SKM-1 treated with dmso at 0.1 percent for 144 hours (cell line): ENCODE measurements around the gene HECTD3.
"Not testable (repeated sequence)": the region's sequence is repeated elsewhere in the genome, so short reads cannot be mapped to it uniquely, and the experiment has no call there.

Experiments used
- DNase-seq: peaks from one replicate; lab custom pipeline; 2025; ENCODE audit not compliant: unreplicated experiment; lab: John Stamatoyannopoulos, UW

HECTD3 gene

DNA sequence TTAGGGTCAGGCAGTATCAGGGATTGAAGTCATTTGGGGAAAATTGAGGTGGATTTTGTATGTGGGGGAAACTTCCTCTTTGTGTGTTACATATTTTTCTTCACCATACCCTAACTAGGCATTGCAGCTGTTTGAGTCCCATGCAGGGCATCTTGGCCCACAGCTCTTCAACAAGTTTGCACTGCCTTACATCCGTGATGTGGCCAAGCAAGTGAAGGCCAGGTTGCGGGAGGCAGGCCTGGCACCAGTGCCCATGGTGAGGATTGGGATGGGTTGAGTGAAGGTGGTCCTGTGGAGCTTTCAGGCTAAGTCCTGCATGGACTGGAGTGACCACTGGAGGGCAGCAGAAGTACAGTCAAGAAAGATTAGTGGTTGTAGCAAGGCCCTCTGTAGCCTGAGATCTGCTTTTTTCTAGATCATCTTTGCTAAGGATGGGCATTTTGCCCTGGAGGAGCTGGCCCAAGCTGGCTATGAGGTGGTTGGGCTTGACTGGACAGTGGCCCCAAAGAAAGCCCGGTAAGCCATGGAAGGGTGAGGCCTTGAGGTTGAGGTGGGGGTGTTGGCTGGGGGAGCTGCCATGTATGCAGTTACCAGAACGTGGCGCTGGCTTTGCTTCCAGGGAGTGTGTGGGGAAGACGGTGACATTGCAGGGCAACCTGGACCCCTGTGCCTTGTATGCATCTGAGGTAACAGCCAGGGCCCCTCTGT lies 3.4 kb upstream of the HECTD3 start:
- DNase-seq, result peak; percentile 56

DNA sequence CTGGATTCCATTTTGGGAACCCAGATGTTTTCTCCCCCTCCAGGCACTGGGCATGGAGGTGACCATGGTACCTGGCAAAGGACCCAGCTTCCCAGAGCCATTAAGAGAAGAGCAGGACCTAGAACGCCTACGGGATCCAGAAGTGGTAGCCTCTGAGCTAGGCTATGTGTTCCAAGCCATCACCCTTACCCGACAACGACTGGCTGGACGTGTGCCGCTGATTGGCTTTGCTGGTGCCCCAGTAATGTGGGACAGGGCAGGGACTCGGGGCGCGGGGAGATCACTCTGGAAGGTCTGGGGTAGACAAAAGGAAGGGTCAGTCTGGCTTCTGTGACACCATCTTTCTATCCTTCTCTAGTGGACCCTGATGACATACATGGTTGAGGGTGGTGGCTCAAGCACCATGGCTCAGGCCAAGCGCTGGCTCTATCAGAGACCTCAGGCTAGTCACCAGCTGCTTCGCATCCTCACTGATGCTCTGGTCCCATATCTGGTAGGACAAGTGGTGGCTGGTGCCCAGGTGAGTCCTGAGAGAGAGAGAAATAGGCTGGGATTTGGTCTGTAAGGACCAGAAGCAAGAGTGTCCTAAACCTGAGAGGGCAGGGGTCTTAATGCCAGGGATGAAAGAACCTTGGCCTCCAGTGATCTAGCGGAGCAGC lies 2.6 kb upstream of the HECTD3 start:
- no peak for DNase-seq

DNA sequence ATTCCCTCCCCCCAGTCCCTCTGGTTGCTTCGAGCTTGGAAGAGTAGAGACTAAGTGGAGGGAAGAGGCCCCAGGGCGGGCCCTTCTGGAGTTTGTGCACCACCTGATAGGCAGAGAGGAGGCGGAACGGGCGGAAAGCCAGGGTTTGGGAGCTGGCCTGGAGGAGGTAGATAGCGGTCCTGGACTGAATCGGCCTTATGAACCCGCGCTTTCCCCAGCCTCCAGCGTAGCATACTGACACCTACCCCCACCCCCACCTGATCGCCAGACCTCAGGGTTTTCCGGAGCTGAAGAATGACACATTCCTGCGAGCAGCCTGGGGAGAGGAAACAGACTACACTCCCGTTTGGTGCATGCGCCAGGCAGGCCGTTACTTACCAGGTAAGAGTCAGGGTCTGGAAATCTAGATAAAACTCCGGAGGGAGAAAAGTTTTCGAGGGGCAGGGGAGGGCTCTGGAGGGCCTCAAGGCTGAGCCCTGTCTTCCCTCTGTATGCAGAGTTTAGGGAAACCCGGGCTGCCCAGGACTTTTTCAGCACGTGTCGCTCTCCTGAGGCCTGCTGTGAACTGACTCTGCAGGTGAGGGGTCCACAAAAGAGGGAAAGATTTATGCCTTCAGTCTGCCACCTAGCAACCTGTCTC lies 1.6 kb upstream of the HECTD3 start:
- DNase-seq, result no peak

DNA sequence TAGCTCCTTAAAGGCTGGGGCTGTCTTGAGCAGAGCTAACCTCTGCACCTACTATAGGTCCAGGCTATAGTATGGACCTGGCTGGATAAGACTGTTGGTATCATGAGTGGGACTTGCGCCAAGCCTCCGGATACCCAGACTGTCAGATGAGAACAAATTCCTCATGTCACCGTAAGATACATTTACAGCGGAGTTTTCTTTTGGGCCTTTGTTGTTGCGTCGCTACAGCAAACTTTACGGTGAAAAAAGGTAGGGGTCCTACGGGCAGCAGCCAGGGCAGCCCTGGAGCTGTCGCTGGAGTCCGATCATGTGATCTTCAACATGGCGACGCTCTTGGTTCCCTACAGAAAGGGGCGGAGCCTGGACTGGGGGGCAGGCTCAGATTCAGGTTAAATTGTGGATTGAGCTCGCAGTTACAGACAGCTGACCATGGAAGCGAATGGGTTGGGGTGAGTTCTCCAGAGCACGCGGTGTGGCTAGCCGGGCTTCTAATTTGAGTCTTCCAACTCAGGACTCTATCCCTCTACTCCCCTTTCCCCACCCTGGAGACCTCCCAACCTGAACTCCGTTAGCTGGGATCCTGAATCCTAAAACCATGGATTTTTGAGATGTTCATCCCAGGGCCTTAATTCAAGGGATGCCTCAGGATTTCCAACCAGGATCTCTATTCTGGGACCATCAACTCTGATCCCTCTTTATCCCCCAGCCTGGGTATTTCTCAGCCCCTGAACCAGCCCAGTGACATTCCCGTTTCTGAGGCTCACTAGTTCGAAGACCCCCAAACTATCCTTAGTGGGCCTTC lies 914 bp upstream of the HECTD3 start, which contains the start of gene UROD:
UROD (plus strand) TSS at position 418 of the 802 bp plus-strand sequence; CDS start at position 430, 12 bp downstream.
- peak; percentile 93 for DNase-seq

DNA sequence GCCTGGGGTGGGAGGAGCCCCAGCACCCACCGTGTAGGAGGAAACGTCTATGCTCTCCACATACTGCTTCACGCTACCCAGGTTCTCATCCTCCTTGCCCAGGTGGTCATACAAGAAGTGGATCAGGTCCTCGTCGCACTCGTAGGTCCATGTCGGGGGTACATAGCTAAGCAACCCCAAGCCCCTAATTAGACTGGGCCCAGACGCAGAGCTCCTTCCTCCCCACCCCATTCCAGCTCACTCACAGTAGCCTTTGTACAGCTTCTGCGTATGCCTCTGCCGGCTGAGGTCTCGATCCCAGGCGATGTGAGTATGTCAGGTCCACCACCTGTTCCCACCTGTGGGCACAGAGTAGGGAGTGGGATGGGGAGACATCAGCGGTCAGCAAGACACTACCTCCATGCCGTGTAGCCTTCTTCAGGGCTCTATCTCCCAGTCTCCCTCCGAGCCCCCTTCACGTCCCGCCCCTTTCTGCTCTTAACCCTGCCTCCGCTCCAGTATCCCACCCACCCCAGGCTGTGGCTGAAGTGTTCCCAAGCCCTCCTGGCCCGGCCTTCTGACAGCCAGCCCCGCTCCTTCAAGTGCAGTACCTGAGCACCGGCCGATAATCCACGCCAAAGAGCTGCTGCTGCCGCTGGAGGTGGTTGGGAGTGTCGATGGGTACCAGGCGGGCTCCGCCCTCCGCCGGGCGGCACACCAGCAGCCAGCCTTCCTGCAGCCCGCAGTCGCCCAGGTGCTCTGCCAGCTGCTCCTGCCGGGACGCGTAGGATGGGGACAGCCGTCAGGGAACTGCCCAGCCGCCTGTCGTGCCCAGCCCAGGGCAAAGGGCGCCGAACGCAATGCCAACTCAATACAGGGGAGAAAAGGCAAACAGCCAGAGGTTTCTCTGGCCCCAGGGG lies 919 bp downstream of the HECTD3 start:
- DNase-seq, result no peak

DNA sequence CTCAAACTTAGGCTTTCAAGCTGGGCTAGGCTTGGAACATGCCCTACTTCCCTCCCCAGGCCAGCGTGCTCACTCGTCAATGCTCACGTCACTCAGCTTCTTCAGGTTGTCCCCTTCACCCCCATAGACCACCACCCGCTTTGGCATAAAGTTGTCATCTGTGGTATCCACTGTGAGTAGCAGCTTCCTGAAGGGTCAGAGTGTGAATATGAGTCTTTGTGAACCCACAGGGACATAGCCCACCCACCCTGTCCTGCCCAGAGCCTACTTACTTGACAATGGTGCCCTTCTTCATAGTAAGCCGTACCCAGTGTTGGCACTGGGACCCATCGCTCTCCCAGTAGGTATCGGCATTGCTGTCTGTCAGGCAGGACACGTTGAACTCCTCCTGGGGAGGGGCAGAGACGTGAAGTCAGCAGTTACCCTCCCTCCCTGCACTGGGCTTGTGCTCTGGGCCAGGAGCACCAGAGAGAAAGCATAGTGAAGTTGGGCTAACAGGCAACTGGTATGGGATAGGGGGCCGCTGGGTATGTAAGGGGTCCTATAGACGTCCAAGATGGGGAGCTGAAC lies 1.7 kb downstream of the HECTD3 start:
- no peak for DNase-seq

DNA sequence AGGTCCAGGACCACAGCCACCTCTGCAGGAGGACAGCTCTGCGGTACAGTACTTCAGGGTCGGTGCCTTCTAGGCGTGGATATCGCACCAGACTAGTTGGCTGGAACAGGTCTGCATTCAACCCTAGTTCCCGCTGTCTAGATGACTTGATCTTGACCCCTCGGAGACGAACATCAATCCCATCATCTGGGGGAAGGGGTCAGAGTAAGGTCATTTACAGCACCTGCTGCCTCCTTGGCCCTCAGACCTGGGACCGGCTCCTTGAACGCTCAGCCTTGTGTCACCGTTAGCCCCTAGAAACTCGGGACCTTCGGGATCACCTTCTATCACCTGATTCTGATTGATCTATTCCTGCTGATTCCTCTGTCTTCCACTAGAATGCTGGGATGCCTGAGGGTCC lies 2.6 kb downstream of the HECTD3 start:
- DNase-seq, result no peak

DNA sequence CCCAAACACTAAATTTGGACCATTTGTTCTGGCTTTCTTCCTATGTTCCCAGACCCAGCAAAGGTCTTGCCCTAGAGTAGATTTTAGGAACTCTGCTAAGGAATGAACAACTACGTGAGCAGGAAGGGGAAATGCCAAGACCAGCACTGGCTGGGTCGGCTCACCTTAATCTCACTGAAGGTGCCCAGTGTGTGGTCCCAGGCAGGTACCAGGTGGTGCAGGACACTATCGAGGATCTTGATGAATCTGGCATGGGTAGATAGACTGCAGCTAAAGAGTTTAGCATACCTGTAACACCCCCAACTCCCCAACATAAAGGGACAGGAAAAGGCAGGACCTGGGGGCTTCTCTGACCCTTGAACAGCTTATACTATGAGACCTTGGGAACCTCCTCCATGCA lies 3.0 kb downstream of the HECTD3 start:
- DNase-seq, result no peak

DNA sequence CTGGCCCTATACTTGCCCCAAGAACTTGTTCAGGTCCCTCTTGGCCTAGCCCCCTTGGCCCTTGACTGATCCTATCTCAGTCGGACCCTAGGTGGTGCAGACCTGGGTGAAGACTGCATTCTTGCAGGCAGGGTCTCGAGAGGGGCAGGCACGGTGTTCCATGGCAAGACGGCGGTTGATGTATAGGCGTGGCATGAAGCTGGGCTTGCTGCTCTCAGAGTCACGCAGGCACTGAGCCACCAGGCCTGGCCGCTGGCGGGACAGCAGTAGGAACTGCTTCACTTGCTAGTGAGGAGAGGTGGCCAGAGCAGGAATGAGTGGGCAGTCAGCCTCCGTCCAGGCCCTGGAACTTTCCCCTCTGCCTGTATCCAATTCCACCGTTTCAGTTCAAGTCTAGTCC lies 3.8 kb downstream of the HECTD3 start:
- no peak for DNase-seq

DNA sequence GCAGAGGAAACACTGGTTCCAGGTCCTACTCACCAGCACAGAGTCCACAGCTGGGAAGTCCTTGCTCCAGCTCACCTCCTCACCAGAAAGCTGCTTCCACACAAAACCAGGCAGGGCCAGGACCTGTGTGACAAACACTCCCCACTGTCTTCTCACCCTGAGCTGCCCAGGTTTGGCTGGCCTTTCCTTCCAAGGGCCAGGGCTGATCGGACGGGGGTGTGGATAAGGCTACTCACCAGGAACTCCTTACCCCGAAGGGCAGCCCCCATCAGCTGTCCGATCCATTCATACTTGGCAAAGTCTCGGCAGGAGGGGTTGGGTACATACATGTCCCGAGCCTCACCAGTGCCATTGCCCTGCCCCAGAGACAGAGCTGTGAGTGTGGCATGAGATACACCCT lies 5.4 kb downstream of the HECTD3 start:
- no peak for DNase-seq

DNA sequence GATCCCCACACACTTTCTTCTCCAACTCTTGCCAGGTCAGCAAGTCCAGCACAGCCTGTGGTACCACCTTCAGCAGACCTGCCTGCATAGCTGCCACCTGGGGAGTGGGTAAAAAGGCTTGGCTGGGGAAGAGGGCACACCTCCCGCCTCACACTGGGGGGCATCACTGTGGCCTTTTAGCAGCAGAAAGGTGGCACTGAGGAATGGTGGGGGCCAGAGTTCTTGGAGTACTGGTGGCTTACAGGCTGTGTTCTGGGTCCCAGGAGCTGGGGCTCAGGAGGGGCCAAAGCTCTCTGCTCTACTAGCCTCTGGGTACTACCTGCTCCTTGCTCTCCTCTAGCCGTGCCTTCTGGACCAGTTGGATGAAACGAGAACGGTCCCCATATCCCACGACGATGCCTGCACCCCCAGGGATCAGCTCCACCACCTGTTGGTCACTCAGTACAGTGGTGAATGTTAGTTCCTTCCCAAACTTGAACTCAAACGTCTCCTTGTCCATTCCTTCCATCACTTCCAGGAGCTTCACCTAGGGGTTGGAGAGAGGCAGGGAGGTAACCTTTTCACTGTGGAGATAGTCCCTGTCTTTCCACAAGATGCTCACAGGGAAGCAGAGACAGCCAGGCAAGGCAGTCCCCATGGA lies 6.7 kb downstream of the HECTD3 start:
- DNase-seq, result no peak

DNA sequence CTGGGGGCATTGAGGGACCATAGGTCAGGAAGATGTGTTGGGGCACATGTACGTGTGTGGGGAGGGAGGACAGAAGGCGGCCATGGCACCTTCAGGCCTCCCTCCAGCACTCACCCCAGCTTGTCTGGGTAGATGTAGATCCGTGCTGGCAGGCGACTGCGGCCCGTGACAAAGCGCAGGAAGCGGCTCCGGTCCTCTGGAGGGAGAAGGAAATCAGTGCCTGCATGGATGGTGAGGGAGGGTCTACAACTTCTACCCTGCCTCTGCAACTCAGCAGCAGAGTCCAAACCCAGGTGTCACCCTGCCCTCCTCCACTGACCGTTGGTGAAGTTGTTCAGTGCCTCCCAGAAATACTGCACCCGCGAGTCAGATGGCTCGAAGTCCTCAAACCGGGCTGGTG lies 7.4 kb downstream of the HECTD3 start:
- no peak for DNase-seq

DNA sequence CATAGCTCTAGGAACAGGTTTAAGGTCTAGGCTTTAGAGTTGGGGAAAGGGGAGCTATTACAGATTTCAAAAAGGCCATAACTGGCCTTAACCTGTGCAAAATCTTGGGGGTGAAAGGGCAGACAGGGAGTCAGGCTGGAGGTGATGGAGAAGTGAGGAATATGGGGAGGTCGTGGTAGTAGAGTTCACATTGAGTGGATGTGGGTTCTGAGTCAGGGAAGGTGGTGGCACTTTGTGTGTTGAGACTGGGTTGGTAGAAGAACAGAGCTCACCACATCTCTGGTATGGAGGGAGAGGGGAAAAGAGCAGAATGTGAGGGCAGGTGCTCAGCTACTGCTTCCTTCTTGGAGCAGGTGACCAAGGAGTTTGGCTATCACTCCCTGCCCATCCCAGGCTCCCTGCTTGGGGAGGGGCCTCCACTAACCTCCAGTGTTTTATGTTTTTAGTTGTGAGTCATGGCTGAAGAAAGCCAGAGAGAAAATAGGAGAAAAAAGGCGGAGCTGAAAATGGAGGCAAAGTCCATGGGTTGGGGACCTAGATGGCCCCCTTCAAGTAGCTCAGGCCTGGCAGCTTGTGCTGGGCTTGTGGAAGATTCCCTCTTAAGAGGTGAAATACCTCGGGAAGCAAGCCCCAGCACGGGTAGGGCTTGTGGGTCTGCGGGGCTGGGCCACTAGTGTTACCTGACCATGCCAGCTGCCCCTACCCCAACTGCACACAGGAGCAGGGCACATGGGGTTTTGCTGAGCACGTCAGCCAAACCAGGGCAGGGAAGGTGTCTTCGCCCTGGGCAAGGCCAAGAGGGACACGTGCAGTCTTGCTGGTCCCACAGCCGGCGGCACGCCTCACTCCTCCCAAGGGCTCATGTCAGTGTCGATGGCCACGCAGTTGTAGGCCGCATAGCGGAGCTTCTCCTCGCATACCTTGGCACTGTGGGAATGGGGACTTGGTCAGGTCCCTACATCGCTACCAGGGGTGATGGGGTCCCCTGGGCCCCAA lies 8.2 kb downstream of the HECTD3 start:
- DNase-seq, result no peak

DNA sequence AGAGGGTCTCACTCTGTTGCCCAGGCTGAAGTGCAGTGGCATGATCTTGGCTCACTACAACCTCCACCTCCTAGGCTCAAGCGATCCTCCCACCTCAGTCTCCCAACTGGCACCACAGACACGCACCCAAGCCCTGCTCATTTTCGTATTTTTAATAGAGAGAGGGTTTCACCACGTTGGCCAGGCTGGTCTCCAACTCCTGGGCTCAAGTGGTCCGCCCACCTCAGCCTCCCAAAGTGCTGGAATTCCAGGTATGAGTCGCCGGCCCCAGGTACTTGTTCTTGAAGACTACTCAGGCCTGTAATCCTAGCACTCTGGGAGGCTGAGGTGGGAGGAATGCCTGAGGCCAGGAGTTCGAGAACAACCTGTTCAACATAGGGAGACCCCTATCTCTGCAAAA lies 9.5 kb downstream of the HECTD3 start:
- DNase-seq, result not testable (repeated sequence)

DNA sequence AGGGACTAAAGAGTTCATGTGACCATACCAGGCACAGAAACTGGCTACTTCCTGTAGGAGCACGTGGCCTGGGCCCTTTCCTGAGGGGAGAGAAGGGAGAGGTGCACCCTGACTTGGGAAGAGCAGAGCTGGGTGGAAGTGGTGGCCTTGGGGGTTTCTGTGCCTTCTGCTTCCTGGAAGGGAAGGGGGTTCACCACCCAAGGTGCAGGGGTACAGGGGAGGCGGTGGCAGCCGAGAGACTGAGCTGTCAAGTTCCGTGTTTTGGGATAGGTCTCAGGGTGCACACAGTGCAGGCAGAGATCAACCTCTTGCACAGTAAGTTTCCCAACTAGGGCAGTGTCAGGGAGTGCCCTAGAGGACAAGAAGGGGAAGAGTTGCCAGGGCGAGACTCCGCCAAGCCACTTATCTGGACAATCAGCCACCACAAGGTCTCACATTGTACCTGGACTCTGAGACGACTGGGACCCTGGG lies 10.1 kb downstream of the HECTD3 start:
- DNase-seq, result no peak

DNA sequence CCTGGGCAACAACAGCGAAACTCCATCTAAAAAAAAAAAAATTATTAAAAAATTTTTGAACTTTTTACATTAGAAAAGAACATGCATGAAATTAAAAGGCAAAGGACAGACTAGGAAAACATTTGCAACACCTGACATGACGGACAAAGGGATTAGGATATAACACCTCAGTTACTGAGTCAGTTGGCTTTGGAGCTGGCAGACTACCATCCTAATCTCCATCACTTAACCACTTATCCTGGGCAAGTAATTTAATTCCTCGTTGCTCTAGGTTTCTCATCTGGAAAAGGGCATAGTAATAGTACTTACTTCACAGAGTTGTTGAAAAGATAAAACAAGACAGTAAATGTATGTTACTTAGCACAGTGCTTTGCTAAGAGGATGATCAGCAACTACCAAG lies 11.9 kb downstream of the HECTD3 start:
- no peak for DNase-seq

DNA sequence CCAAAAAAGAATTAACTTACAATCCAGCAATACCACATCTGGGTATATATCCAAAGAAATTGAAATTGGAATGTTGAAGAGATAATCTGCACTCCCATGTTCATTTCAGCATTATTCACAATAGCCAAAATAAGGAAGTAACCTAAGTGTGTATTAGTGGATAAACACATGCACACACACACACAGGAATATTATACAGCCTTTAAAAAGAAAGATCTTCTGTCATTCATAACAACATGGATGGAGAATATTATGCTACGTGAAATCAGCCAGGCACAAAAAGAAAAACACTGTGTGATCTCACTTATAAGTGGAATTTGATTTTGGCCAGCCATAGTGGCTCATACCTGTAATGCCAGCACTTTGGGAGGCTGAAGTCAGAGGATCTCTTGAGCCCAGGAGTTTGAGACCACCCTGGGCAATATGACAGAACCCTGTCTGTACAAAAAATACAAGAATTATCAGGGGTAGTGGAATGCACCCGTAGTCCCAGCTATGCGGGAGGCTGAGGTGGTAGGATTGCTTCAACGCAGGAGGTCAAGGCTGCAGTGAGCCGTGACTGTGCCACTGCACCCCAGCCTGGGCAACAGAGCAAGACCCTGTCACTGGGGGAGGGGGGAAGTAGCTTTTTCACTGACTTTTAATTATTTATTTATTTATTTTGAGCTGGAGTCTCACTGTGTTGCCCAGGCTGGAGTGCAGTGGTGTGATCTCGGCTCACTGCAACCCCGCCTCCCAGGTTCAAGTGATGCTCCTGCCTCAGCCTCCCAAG lies 15.5 kb downstream of the HECTD3 start:
- DNase-seq, result no peak
